M059J (cell line): ENCODE results near the gene OCA2. TPM values are rescaled to one million over a fixed set of nuclear protein-coding genes. Genes with fewer than 3 reads are reported as not detected.
"Not testable (repeated sequence)": the region's sequence is repeated elsewhere in the genome, so short reads cannot be mapped to it uniquely, and the experiment has no call there.

Experiments
- DNase-seq: peaks from one replicate; pipeline ENCODE4 v3.0.0-alpha.2; 2012; ENCODE audit warnings: low read depth
- total RNA-seq: library from RNA; depleted of rRNA; stranded (reverse); fragments of >200 nt; shearing (Covaris generic); gene quantifications from 2 replicates; pipeline ENCODE4 v1.2.3, GENCODE V29; 2014

The OCA2 gene
- total RNA-seq, 1 experiment from 2014 or later = not detected

DNA sequence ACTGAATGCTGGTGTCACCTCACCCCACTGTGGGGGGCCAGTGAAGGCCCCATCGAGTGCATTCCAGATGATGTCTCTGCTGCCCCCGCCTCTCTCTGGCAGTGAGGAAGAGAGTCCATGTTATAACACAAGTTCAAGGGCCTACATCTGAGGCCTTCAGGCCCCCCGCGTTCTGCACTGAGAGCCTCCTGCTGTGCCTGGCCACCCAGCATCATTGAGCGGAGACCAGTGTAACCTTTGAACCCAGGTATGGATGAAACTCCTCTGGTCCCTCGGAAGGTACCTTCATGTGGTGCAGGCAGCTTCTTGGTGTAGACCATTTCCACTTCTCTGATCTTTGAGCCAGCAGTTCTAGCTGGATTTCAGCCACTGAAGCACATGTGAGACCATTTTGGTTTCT, 324.9 kb downstream of the OCA2 start:
- DNase-seq = no peak

GRCh38 chr15:27771892-27772291, 327.2 kb downstream of the OCA2 start:
- DNase-seq = no peak

DNA sequence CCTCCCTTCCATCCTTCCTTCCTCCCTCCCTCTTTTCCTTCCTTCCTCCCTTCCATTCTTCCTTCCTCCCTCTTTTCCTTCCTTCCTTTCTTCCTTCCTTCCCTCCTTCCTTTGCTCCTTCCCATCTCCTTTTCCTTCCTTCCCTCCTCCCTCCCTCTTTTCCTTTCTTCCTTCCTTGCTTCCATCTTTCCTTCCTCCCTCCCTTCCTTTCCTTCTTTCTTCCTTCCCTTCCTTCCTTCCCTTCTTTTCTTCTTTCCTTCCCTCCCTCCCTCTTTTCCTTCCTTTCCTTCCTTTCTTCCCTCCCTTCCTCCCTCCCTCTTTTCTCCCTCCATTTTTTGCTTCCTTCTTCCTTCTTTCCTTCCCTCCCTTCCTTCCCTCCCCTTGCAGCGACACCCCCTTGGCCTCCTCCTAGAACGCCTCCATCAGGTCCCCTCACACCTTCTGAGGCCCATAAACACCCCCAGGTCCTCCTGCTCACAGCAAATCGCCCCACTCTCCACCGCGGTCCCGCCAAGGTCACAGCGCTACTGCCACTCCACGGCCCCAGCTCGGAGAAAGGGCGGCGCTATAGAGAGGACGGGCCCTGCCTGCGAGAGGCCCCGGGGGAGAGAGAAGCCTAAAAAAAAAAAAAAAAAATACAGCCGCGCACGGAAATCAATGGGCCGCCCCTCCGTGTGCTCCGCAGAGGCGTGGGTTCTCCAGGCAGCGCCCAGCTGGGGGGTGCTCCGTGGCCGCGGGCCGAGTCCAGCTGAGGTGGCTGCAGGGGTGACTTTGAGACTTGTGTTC, 328.2 kb downstream of the OCA2 start:
- DNase-seq = no peak

GRCh38 chr15:27770086-27770607, 329.0 kb downstream of the OCA2 start:
- DNase-seq = no peak

DNA sequence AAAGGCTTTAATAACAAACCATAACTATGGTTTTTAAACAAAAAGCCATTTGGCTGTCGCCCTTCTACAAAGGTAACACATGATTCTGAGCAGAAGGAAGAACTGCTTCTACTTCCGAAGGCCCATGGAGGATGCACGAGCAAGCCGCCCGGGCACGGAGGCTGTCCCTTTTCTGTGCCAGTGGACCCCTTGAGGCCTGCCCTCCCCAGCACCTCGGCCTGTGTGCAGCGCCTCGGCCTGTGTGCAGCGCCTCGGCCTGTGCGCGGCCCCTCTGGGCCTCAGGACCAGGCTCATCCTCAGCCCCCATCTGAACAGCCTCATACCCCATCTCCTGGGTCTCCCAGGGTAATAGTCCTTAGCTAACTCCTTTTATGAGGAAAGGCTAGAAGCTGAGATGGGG, 329.5 kb downstream of the OCA2 start:
- no peak for DNase-seq

DNA sequence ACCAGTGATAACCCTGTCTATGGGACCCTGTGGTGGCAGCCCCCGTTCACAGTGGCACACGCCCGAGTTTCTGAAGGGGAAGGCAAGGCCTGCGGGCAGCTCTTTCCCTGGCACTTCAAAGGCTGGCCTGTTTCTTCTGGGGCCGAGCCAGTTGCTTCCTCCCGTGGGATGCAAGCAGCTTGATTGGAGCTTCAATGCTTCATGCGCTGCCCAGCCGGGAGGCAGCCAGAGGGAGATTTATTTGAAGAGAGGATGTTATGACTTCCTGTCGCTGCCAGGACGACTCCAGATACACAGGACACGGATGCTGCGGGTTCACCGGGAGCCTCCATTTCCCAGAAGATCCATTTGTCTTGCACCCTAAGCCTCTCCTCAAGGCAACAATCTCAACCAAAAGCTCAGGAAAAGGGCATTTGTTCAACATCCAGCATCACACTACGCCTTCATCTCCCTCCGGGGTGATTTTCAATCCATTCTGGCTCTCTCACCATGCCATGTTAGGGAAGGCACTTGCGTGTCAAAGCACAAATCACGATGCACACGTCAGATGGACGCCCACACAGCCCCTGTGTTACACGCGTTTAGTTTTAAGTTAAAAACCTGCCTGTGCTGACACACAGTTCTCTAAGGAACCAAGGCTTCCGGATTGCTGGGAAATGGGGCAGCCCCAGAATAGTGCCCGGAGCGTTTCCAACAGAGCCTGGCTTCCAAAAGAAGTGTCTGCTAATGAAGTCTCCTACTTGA, 330.2 kb downstream of the OCA2 start:
- no peak for DNase-seq

DNA sequence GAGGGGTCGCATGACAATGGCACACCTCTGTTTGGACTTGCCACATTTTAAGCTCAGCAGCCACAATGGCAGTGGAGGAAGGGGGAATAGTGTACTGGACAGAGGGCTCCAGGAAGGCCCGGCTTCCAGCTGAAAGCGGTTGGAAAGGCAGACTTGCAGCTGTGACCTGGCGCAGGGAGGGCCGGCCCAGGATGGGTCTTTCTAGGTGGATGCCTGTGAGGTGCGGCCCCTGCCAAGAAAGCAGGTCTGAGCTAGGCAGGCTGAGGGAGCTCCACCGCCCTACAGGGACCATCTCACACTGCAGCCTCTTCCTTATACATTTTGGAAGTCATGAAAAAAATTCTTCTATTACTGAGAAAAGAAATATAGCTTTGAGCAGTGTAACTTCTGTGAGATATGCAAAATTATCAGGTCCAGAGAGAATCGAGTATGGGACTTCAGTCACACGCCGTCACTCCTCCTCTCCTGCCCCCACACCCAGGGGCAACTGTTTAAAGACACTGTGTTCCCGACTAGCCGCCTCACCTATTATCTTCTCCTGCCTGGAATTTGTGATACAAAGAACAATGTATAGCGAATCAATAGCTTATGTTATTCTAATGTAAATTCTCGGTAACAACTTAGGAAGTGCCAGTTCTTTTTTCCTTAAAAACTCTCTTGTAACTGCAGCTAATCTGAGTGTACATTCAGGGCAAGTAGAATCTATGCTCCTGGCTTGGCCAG, 331.0 kb downstream of the OCA2 start:
- DNase-seq = no peak

DNA sequence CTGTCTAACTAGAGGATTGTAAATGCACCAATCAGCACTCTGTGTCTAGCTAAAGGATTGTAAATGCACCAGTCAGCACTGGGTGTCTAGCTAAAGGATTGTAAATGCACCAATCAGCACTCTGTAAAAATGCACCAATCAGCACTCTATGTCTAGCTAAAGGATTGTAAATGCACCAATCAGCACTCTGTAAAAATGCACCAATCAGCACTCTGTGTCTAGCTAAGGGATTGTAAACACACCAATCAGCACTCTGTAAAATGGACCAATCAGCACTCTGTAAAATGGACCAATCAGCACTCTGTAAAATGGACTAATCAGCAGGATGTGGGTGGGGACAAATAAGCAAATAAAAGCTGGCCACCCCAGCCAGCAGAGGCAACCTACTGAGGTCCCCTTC, 331.7 kb downstream of the OCA2 start:
- not testable (repeated sequence) for DNase-seq

GRCh38 chr15:27764339-27764738, 334.8 kb downstream of the OCA2 start:
- no peak for DNase-seq

- DNase-seq = no peak
Measured at GRCh38 chr15:27763514-27763913, 335.6 kb downstream of the OCA2 start.

- no peak for DNase-seq
Measured at GRCh38 chr15:27762471-27762870, 336.6 kb downstream of the OCA2 start.

GRCh38 chr15:27757052-27757451, 342.1 kb downstream of the OCA2 start:
- DNase-seq = no peak

GRCh38 chr15:27752691-27753090, 346.4 kb downstream of the OCA2 start:
- DNase-seq = no peak

- DNase-seq = no peak
Measured at GRCh38 chr15:27747997-27748396, 351.1 kb downstream of the OCA2 start.

- DNase-seq = no peak
Measured at GRCh38 chr15:27746401-27746955, 352.6 kb downstream of the OCA2 start.

DNA sequence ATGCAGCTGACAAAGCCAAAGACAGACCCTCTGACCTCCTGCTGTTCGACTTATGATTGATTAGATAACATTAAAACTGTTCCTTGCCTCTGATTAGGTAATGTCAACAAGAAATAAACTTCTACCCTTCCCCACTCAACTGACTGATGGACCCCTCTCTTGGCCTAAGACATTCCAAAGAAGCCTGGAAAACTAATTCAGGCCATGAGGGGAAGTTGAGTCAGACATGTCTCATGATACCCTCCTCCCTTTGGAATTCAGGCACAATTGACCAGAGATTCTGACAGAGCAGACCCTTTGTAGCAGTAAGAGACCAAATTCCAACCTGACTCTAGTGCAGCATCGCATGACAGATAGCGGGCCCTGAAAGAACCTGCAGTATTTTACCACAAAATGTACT, 354.5 kb downstream of the OCA2 start:
- DNase-seq = no peak

GRCh38 chr15:27743638-27744037, 355.5 kb downstream of the OCA2 start:
- no peak for DNase-seq

GRCh38 chr15:27742751-27743477, 356.2 kb downstream of the OCA2 start:
- no peak for DNase-seq

- DNase-seq = no peak
Measured at GRCh38 chr15:27741226-27741860, 357.8 kb downstream of the OCA2 start.

DNA sequence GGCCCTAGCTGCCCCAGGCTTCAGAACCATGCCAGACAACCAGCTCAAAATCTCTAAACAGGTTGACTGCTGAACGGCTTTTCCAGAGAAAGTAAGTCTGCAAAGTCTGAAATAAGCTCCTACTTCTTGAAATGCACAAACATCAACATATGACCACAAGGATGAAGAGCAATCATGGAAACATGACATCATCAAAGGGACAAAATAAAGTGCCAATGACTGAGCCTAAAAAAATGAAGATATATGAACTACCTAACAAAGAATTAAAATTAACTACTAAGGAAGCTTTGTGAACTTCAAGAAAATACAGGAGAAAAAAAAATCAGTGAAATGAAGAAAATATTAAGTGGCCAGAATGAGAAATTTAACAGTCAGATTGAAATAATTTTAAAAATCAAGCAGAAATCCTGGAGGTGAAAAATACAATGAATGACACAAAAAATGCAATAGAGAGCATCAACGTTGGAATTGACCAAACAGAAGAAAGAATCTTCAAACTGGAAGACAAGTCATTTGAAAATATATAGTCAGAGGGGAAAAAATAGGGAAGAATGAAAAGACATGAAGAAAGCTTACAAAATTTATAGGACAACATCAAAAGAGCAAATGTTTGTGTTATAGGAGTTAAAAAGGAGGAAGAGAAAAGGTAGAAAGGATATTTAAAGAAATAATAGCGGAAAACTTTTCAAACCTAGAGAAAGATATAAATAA, 364.2 kb downstream of the OCA2 start:
- DNase-seq = no peak
